Measurements from ENCODE around the gene ALPP.
"Not testable (repeated sequence)": the region's sequence is repeated elsewhere in the genome, so short reads cannot be mapped to it uniquely, and the experiment has no call there.

The ALPP gene

DNA sequence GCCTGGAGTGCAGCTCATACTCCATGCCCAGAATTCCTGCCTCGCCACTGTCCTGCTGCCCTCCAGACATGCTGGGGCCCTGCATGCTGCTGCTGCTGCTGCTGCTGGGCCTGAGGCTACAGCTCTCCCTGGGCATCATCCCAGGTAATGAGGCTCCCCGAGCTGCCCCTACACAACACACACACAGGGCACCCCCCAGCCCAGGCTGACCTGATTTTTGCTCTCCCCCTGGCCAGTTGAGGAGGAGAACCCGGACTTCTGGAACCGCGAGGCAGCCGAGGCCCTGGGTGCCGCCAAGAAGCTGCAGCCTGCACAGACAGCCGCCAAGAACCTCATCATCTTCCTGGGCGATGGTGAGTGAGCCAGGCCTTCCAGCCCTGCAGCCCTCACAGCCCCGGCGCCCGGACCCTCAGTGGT lies at the start of gene ALPP:
ALPP (plus strand) TSS at position 17 of the 417 bp plus-strand sequence; CDS start at position 69, 52 bp downstream.
- not testable (repeated sequence) for DNase-seq

DNA sequence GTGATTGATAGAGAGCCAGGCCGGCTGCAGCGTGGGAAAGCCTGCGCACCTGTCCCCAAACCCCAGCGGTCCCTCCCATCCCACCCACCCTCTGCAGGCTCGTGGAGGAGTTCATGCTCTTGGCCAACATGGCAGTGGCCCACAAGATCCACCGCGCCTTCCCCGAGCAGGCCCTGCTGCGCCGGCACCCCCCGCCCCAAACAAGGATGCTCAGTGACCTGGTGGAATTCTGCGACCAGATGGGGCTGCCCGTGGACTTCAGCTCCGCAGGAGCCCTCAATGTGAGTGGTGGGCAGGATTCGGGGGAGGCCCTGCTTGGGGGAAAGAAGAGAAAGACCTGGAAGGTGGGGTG lies 48.9 kb upstream of the ALPP start:
- DNase-seq = peak; percentile 13

DNA sequence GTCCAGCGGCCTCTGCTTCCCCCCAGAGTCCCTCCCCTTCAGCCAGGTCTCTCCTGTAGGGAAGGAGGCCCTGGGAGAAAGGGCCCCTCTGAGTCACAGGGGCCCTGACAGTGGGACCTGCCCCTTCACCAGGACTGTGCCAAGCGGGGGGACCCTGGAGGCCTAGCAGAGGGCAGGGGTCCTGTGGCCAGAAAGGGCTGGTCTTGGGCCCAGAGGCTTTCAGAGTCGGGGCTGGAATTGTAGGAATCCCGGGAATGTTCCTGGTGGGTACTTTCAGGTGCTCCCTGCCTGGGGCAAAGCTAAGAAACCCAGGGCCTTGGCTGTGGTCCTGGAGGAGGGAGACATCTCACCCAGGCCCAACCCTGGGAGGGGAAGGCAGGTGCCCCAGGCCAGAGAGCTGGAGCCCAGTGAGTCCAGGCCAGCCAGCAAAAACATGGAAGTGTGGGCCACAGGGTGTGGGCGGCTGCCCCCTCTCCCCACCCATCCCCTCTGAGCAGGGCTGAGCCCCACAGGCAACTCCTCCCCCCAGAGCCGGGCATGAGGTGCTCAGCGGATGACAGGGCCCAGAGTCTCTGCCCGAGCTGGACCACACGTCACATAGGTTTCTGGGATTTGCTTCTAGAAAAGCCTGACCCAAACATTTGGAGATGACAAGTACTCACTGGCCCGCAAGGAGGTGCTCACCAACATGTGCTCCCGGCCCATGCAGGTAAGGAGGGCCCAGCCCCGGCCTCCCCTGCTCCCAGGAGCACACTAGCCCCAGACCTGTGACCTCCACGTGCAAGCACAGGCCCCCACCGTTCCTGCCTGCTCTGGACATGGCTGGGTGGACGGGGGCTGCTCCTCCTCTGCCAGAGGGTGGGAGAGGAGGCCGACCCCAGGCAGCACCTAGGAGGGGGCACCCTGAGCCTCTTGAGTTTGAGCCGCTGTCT lies 48.2 kb upstream of the ALPP start:
- peak; percentile 15 for DNase-seq

GRCh38 chr2:232331061-232331460 lies 47.5 kb upstream of the ALPP start:
- DNase-seq = peak; percentile 66

DNA sequence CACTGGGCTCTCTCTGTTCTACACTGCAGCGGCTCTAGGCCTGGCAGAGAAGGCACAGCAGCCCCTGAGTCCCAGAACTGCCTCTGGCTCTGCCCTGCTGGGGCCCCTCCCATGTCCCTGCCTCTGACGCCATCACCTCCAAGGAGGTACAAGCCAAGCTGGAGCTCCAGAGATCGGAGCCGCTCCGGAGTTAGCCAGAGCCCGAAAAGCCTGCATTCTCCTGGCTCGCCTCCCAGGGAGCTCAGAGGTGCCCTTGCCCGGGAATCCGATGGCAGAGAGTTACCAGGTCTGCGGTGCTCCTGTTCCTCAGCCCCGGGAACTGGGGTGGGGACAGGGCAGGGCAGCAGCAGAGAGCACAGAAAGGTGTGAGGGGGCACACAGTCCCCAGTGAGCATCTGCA lies 46.9 kb upstream of the ALPP start:
- peak; percentile 1 for DNase-seq

GRCh38 chr2:232332244-232332939 lies 46.2 kb upstream of the ALPP start:
- peak; percentile 18 for DNase-seq

- no peak for DNase-seq
Measured at GRCh38 chr2:232332940-232333259, 45.7 kb upstream of the ALPP start.

DNA sequence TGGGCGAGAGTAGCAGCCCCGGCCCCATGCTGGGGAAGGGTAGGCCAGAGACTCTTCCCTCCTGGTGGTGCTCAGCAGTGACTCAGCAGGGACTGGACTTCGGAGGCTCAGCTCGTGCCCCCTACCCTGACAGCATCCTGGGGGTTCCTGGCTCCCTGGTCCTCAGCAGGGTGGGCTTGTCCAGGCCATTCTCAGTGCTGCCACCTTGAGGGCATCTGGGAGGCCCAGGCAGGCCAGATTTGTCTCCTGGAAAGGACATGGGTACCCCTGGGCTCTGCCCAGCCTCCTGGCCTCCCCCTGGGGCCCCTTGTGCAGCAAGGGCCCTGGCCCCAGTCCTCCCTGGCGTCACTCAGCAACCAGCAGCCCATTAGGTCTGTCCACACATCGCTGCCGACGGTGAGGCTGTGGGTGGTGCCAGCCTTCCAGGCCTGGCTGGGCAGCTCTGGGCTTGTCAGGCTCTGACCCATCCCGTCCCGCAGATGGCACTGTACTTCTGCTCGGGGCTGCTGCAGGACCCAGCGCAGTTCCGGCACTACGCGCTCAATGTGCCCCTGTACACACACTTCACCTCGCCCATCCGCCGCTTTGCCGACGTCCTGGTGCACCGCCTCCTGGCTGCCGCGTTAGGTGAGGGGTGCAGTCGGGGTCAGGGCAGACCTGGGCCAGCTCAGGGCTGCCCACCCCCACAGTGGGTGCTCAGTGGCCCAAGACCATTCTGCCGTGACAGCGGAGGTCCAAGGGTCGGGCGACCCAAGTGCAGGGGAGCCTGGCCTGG lies 45.0 kb upstream of the ALPP start:
- DNase-seq = peak; percentile 20

DNA sequence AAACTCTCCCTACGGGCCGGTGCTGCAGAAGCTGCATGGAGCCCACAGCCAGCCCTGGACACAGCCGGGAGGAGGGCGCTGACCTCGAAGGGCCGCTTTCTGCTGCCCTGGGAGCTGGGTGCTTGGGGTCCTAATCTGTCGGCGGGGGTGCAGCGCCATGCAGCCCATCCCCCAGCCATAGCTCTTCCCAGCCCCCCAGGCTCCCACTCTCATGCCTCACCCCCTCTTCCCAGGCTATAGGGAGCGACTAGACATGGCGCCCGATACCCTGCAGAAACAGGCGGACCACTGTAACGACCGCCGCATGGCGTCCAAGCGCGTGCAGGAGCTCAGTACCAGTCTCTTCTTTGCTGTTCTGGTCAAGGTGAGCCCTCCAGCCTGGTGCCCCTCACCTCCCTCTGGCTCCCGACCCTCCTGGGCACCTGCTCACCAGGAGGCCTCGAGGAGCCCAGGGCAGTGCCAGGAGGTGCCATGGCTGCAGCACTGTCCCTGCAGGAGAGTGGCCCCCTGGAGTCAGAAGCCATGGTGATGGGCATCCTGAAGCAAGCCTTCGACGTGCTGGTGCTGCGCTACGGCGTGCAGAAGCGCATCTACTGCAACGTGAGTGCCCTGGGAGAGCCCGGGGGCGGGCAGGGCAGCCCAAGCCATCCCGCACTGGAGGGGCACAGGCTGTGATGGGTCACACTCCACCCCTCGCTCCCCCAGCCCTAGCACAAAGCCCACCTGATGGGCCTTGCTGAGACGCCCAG lies 44.2 kb upstream of the ALPP start:
- DNase-seq = peak; percentile 10

DNA sequence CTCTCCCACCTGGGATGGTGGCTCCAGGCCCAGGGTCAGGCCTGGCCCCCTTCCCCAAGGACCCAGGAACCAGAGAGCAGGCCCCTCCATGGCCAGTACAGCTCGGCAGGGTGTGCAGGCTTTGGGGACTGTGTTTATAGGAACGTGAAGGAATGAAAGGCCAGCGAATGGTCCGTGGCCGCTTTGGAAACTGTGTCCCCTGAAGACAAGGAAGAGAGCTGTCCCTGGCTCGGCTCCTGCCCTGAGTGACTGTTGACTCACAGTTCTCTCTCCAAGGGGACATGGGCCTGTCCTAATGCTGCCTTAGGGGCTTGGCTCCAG lies 43.7 kb upstream of the ALPP start:
- DNase-seq = not testable (repeated sequence)

DNA sequence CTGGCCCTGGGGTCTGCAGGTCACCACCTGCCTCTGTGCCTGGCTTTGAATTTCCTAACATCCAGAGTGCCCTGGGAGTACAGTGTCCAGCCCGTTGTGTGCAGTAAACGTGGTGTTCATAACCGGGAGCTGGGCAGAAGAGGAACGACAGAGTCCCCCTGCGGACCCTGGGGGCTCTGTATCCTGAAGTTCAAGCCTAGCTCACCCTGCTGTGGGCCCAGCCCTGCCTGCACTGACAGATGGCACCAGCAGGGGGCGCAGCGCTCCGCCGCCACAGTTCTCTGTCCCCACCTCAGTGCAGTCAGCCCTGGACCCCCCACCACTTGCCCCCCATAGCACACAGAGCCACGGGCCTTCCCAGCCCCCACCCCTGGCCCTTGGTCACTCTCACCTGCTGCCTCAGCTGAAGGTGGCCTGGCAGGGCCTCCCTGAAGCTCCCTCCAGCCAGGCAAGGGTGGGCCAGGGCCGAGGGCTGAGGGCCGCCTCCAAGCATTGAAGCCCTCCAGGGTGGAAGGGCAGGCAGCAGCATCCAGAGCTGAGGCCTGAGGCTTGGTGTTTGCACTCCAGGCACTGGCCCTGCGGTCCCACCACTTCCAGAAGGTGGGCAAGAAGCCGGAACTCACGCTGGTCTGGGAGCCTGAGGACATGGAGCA lies 43.2 kb upstream of the ALPP start:
- peak; percentile 11 for DNase-seq

GRCh38 chr2:232335859-232336215 lies 42.7 kb upstream of the ALPP start:
- peak; percentile 10 for DNase-seq

DNA sequence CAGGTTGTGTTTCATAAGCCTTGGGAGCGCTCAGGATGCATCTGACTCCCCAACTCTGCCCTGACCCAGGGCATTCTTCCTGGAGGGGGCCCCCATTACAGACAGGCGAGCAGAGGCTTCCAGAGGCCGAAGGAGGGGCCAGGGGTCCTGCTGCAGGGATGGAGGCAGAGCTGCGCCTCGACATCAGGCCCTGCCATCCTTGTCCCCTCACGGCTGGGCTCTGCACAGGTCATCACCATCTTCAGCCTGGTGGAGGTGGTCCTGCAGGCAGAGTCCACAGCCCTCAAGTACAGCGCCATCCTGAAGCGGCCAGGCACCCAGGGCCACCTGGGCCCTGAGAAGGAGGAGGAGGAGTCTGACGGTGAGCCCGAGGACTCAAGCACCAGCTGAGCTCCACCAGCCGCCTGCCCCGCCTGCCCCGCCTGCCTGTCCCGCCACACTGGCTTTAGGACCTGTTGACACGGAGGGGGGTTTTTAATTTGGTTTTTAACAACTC lies 42.3 kb upstream of the ALPP start:
- DNase-seq = peak; percentile 8

DNA sequence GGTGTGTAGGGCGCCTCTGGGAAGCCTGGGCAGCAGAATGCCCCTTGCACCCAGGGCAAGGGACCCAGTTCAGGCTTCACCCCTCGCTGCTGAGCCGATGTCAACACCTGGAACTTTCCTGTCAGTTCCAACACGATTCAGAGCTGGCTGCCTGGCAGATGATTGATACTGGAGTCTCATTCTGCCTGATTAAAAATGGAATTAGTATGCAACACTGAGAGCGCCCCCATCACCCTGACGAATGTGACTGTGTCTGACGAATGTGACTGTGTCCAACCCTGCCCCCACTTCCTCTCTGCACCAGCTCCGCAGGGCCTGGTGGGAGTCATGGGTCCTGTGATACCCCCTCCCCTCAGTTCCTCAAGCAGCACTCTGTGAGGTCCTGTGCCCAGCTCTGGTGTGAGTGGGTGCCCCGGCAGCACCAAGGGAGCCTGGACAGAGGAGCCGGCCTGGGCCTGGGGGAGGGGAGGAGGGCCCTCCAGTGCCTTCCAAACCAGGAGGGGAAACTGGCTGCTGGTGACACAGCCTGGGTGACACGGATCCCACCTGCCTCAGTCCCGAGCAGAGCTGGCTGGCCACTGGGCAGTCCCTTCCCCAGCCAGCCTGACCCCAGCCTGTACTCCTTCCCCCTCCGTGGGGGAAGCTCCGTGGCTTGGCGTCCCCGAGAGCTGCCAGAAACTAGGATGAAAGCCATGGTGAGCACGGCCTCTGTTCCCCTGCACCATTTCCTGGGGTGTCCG lies 41.4 kb upstream of the ALPP start:
- peak; percentile 15 for DNase-seq

DNA sequence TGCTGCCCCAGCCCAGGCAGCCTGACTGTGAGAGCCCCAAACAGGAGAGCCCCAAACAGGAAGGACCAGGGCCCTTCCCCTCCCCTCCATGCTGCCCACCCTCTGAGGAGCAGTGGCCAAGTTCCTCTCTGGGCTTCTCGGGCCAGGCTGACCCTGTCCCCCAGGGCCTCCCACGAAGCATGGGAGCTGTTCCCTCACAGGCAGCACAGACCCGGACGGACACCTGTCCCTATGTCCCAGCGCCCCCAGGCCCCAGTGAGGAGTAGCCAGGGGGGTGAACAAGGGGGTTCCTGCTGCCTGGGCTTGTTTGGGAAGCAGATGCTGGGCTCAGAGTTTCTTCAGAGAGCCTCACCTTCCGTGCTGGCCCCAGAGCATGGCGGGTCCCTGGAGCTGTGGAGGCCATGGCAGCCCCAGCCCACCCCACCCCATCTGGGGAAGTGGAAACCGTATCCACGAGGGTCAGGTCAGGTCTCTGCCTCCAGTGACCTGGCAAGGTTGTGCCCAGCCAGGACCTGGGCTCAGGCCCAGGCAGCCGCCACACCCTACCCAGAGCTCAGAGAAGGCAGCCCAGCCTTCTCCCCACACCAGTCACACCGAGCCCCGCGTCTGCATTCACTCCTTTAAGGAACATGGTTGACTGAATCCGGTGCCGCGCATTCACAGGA lies 40.3 kb upstream of the ALPP start:
- DNase-seq = not testable (repeated sequence)

DNA sequence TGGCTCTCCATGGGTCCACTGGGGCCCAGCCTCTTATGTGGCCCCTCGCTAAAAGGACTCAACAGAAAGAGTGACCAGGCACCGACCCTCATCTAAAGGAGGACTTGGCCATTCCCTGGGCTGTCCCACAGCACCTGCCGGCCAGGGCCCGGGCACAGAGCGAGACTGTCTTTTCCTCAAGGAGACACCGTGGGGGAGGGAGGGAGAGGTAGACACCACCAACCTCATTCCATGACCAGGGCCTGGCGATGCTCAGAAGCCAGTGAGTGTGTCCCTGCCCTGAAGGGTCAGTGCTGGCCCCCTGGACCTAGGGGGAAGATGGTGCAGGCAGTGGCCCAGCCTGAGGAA lies 39.8 kb upstream of the ALPP start:
- no peak for DNase-seq

DNA sequence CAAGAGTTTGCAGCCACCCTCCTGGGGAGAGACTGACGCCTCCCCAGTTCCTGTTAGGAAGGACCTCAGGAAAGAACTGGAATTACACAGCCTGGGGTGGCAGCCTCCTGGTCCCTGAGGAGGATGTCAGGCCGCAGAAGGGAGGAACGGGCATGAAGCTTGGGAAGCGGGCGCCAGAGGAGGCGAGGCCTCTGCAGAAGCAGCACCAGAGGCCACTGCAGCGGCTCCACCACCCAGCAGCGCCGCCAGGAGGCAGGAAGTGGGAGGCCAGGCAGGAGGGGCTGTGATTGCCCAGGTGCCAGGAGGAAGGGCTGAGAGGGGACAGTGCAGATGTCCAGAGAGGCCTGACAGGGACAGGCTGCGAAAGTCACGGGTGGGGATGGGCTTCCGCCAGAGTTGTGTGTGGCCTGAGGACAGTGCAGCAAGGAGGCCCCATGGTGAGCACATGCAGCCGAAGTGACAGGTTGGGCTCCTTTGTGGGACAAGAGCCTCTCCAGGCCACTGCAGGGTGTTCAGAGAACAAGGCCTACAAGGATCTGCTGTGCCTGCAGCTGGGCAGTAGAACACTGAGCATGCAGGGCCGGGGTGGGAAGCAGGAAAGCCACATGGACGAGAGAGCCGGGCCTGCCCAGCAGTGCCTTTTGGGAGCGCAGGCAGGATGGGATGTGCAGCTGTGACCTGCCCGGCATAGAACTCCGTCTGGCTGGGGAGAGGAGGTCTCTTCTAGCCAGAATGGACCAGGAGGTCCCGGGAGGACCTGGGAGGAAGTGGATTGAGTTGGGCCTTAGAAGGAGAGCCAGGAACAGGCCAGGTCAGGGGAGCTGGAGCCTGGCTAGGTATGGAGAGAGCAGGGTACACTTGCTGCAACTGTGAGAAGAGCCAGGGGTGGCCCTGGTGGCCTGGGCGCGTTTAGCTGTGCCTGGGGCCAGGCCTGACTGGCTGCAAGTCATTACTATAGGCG lies 39.1 kb upstream of the ALPP start:
- DNase-seq = no peak

GRCh38 chr2:232340171-232340935 lies 38.2 kb upstream of the ALPP start:
- no peak for DNase-seq

All from femur (tissue), 1 donor.